ENCODE results near the gene PTGR1.
"Not testable (repeated sequence)": the region's sequence is repeated elsewhere in the genome, so short reads cannot be mapped to it uniquely, and the experiment has no call there.

The PTGR1 gene

GRCh38 chr9:111599092-111599954 lies at the start of gene PTGR1:
PTGR1 (minus strand) TSS chr9:111599647; CDS start chr9:111597422, 2,225 bp downstream.
- no peak for DNase-seq

GRCh38 chr9:111649016-111649415 lies 49.6 kb upstream of the PTGR1 start:
- no peak for DNase-seq

DNA sequence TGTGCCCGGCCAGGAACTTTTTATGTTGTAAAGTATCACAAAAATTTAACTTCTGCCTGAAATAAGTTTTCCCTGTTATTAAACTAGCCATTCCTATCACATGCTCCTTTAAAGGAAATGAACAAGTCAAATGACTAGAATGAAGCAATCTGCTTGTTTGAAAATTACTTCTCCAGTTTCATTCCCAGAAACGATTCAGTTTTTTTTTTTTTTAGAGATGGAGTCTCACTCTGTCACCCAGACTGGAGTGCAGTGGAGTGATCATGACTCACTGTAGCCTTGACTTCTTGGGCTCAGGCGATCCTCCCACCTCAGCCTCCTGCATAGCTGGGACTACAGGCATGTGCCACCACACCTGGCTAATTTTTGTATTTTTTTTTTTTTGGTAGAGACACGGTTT lies 48.6 kb upstream of the PTGR1 start:
- no peak for DNase-seq

DNA sequence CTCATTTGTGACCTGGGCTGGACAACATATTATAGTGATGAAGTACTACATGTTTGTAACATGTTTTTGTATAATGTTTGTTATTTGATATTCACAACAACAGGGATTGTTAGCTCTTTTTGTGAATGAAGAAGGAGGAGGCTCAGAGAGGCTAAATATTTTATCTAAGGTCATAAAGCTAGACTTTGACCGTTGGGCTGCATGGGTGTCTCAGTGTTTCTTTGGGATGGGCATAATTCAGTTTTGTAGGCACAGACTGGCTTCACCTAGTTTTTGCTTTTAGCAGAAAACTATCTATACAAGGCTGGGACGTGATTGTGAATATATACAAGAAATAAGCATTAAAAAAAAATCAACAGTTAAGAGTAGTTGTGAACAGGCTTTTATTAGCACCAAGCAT lies 47.0 kb upstream of the PTGR1 start:
- no peak for DNase-seq

GRCh38 chr9:111645806-111646205 lies 46.4 kb upstream of the PTGR1 start:
- DNase-seq, result no peak

GRCh38 chr9:111644195-111644772 lies 44.8 kb upstream of the PTGR1 start:
- no peak for DNase-seq

DNA sequence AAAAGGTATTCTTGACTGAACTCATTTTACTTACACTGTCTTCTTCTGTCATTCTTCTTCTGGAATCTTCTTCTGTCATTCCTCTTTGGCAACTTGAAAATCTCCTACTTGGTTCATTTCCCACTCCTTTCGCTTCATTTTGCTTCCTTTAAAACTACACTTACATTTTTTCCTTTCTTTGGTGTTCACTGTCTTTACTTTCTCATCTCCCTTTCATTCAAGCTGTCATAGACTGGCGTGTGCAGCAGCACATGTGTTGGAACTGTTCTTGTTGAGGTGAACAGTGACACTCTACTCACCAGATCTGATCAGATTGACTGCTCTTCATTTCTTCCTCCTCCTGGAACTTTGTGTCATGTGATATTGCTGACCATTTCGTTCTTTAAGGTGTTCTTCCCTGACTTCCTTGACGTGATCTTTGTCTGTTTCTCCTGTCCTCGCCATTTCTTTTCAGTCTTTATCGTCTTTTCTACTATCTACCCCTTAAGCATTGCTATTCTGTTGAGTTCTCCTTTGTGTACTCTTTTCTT lies 38.0 kb upstream of the PTGR1 start:
- no peak for DNase-seq

GRCh38 chr9:111634860-111635259 lies 35.4 kb upstream of the PTGR1 start:
- no peak for DNase-seq

- no peak for DNase-seq
These were observed 33.9 kb upstream of the PTGR1 start for GRCh38 chr9:111633389-111633736.

- no peak for DNase-seq
These were observed 33.4 kb upstream of the PTGR1 start for GRCh38 chr9:111632695-111633388.

GRCh38 chr9:111632060-111632459 lies 32.6 kb upstream of the PTGR1 start:
- no peak for DNase-seq

DNA sequence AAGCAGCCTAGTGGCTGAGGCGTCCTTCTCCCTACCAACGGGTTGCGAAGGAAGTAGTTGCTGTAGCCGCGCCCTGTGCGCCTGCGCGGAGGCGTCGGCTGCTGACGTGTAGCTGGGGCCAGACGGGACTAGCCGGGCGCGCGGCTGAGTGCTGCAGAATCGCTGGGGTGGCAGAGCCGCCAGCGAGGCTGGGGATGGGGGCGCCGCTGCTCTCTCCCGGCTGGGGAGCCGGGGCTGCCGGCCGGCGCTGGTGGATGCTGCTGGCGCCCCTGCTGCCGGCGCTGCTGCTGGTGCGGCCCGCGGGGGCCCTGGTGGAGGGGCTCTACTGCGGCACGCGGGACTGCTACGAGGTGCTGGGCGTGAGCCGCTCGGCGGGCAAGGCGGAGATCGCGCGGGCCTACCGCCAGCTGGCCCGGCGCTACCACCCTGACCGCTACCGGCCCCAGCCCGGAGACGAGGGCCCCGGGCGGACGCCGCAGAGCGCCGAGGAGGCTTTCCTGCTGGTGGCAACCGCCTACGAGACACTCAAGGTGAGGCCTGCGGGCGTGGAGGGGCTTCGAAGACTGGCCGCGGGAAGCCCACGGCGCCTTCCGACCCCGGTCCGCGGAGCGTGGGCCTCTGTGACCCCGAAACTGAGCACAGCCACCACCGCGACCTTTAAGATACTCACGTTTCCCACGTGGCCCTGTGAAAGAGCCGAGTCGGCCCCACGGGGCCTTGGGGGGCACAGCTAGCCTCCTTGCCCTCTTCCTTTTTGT lies 31.9 kb upstream of the PTGR1 start, which contains the start of gene DNAJC25:
TSS of gene DNAJC25 (plus strand) at position 121 of the 758 bp plus-strand sequence. CDS start at position 195, 74 bp downstream.
- DNase-seq, result peak; percentile 79 to 95 (median 88)

DNA sequence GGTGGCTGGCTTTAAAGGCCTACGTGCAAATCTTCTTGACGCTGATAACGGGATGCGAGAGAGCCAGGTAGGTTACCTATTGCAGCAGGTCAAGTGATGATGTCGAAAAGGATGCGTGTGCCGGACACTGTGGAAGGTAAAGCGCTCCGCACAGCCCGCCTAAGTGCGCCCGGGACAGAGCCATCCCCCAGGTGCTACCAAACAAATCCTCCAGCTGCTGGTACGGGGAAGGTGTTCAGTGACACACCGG lies 31.4 kb upstream of the PTGR1 start:
- DNase-seq, result no peak

DNA sequence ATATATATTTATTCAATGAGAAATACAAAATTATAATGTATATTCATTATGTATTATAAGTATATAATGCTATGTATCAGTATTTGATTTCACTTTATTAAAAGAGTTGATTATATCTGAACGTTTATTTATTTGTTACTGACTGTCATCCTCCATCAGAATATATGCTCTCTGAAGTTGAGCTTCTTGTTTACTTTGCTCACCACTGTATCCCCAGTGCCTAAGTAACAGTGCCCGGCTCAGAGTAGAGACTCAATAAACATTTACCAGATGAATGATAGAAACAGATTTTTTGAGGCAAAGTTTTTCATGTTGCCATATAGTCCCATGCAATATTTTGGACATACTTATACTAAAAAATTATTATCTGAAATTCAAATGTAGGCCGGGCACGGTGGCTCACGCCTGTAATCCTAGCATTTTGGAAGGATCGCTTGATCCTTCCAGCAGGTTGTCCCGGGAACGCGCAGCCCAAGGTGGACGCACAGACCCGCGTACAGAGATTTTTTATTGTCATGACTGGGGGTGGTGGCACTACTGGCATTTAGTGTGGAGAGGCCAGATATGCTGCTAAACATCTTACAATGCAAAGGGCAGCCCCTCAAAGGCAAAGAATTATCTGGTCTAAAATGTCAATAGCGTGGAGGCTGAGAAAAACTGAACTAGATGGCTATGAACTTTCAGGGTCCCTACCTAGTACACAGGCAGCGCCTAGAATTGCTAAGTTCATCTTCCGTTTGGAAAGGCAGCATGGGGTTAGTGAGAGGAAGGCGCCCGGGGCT lies 30.9 kb upstream of the PTGR1 start:
- DNase-seq, result no peak

- no peak for DNase-seq
These were observed 29.0 kb upstream of the PTGR1 start for GRCh38 chr9:111628411-111628810.

DNA sequence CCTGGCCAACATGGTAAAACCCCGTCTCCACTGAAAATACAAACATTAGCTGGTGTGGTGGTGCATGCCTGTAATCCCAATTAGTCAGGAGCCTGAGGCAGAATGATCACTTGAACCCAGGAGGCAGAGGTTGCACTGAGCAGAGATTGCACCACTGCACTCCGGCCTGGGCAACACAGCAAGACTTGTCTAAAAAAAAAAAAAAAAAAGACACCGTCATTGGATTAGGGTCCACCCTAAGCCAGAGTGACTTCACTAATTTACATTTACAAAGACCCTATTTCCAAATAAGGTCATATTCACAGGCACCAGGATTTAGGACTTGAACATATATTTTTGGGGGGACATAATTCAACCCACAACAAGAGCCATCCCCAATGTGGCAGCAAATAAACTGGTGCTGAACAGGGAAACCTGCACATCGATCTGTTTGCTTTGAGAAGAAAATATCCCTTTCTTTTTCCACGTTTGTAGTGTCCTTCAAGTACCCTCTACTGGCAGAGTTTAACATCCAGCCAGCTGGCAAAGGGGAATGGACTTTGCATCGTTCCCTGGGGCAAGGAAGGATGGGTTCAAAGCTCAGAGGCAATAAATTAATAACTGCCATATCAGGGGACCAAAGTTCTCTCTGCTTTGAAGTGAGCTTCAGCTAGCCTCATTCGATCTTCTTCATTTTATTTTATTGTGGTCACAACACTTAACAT lies 28.0 kb upstream of the PTGR1 start:
- no peak for DNase-seq

DNA sequence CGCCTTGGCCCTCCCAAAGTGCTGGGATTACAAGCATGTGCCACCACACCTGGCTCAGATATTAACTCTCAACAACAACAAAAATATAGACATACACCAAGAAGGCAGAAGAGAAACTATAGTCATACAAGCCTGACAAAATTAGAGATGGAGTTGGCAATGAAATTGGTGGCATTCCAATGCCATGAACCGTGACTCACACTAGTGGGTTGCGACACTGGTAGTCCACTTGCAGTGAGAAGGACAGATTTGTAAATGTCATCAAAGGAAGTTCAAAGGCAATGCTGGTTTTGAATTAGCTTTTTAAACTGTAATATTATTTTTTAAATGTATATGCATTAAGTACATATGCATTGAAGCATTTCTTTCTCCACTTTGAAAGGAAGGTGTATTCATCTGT lies 23.2 kb upstream of the PTGR1 start:
- DNase-seq, result no peak

GRCh38 chr9:111621895-111622480 lies 22.5 kb upstream of the PTGR1 start:
- peak in 1 of 4 experiments; percentile 6 for DNase-seq

DNA sequence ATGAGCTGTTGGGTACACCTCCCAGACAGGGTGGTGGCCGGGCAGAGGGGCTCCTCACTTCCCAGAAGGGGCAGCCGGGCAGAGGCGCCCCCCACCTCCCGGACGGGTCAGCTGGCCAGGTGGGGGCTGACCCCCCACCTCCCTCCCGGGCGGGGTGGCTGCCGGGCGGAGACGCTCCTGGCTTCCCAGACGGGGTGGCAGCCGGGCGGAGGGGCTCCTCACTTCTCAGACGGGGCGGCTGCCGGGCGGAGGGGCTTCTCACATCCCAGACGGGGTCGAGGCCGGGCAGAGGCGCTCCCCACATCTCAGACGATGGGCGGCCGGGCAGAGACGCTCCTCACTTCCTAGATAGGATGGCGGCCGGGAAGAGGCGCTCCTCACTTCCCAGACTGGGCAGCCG lies 17.9 kb upstream of the PTGR1 start:
- not testable (repeated sequence) for DNase-seq

- DNase-seq, result no peak
These were observed 16.5 kb upstream of the PTGR1 start for GRCh38 chr9:111615928-111616327.

DNA sequence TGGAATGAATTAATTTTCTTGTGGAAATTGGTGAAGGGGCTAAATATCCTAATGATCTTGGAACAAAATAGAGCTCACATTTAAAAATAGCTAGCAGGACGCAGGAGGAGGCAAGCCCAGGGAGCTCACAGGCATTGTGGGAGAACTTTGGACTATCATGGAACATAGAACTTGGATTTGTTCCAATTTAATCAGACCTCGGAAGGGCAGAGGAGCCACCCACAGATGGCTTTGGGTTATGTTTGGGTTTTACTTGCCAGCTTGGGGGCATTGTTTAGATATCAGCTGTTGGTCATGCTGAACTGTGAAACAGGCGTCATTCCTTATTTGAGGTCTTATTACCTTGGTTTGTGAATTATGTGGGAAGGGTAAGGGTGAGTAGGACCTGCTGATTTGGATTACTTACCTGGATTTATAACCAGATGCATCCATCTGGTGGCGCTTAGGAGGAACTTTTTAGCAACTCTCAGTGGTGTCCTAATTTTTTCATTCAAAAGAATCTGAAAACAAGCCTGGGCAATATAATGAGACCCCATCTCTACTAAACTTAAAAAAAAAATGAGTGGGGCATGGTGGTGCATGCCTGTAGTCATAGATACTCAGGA lies 14.1 kb upstream of the PTGR1 start:
- DNase-seq, result no peak
